Ishikawa (cell line): ENCODE results near the gene LONP1.

Experiments
- CEBPB ChIP-seq: IDR thresholded peaks from 2 replicates; pipeline ENCODE4 v1.6.1; 2012
- EGR1 ChIP-seq: IDR thresholded peaks from 2 replicates; pipeline ENCODE4 v1.6.1; 2012
- EP300 ChIP-seq: IDR thresholded peaks from 2 replicates; pipeline ENCODE4 v1.6.1; 2012; ENCODE audit warnings: borderline replicate concordance
- FOXM1 ChIP-seq: IDR thresholded peaks from 2 replicates; pipeline ENCODE4 v1.6.1; 2012; ENCODE audit warnings: low read depth, borderline replicate concordance
- MAX ChIP-seq: IDR thresholded peaks from 2 replicates; pipeline ENCODE4 v1.6.1; 2012
- RAD21 ChIP-seq: IDR thresholded peaks from 2 replicates; pipeline ENCODE4 v1.6.1; 2012; ENCODE audit warnings: low read depth
- TAF1 ChIP-seq: IDR thresholded peaks from 2 replicates; pipeline ENCODE4 v1.6.1; 2012; ENCODE audit warnings: low read depth, mild to moderate bottlenecking
- TCF12 ChIP-seq: IDR thresholded peaks from 2 replicates; pipeline ENCODE4 v1.6.1; 2012; ENCODE audit warnings: low read depth
- YY1 ChIP-seq: IDR thresholded peaks from 2 replicates; pipeline ENCODE4 v1.6.1; 2012; ENCODE audit warnings: low read depth
- ZBTB7A ChIP-seq: IDR thresholded peaks from 2 replicates; pipeline ENCODE4 v1.6.1; 2012; ENCODE audit warnings: low read depth
- TF ChIP-seq, protein P1 (sequence below): IDR thresholded peaks from 2 replicates; pipeline ENCODE4 v1.6.1; 2012; ENCODE audit warnings: low read depth, mild to moderate bottlenecking
- TF ChIP-seq, protein P2 (sequence below): IDR thresholded peaks from 2 replicates; pipeline ENCODE4 v1.6.1; 2012

Gene LONP1

DNA sequence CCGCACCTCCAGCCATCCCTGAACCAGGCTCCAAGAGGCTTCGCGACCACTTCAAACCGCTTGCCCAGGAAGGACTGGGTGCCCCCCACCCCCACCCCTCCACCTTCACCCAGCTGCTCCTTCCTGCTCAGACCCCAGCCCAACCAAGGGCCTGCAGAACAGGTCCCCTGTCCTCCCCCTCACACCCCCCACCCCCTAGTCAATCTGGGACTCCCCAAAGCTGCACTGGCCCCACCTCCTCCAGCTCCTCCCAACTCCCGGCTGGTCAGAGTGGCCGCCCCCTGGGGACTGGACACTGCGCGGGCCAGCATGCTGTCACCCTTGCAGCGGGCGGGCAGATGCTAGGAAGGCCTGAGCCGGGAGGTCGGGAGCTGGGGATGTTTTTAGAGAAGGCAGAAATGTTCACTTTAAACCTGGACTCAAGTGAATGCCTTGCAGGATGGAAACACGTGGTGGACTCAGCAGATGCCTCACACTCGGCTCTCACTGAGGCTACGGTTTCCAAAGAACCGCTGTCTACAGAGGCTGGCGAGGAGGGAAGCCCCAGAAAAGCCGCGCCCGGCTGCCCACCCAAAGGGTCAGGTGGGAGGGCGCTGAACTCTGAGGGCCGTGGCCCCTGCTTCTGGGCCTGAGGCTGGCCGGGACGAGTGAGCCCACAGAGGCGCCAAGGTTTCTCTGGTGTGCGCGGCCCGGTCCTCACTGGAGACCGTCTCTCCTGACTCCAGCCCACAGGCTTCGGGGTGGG, 21.9 kb downstream of the LONP1 start:
- TF ChIP-seq YY1 (no peak), MAX (no peak), RAD21 (no peak)

DNA sequence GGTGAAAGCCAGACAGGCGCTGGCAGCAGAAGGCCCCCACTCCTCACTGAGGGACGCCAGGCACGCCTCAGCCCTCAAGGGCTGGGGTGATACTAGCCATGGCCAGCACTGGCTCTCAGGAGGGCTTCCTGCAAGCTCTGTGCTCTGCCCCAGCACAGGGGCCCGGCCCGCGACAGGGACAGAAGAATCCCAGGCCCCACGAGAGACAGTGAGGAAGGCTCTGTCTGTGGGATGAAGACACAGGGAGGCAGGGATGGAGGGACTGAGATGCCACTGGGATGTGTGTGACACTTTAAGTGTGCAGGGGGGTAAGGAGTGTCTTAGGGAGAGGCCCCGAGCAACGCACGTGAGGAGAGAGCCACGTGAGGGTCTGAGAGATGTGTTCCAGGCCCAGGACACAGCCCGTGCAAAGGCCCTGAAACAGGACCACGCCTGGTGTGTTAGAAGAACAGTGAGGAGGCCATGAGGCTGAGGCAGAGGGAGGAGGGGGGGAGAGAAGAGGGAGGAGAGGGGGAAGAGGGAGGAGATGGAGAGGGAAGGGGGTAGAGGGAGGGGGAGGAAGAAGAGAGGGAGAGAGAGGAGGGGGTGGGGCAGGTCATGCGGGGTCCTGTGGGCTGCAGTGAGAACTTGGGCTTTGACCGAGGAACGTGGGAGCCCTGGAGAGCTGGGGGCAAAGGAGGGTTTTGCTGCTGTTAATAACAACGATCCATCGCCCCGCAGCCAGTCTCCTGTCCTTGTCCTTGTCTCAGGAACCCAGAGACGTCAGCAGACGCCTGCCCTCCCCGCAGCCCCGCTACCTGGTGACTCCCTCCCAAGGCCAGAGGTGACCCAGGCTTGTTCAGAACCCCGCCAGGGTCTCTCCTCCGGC, 22.7 kb downstream of the LONP1 start:
- TF ChIP-seq TCF12 (no peak), RAD21 (no peak), MAX (no peak), TAF1 (no peak), CEBPB (no peak), YY1 (no peak), ZBTB7A (no peak), FOXM1 (no peak)

- TF ChIP-seq EP300: no peak
- TF ChIP-seq FOXM1: no peak
These were observed 23.5 kb downstream of the LONP1 start for GRCh38 chr19:5696196-5697021.

DNA sequence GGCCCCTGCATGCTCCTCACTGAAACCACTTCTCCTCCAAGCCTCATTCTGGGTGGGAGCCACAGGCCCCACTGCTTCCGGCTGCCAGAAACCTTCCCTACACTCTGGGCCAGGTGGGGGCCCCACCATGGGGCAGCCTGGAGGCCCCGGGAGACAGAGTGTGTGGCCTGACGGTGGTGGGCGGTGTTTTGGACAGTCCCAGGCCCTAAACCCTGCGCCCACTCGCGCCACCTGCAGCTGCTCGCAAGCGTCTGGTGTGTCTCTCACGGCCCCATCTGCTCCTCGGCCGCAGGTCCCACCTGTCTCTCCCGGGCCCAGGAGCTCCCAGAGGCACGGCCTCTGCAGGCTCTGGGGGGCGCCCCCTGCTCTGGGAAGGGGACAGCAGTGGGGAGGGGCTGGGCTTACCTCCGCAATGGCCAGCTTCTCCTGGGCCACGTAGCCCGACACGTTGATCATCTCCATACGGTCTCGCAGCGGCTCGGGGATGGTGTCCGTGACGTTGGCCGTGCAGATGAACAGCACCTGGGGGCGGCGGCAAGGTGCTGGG, 24.2 kb downstream of the LONP1 start:
- TF ChIP-seq, protein P1, sequence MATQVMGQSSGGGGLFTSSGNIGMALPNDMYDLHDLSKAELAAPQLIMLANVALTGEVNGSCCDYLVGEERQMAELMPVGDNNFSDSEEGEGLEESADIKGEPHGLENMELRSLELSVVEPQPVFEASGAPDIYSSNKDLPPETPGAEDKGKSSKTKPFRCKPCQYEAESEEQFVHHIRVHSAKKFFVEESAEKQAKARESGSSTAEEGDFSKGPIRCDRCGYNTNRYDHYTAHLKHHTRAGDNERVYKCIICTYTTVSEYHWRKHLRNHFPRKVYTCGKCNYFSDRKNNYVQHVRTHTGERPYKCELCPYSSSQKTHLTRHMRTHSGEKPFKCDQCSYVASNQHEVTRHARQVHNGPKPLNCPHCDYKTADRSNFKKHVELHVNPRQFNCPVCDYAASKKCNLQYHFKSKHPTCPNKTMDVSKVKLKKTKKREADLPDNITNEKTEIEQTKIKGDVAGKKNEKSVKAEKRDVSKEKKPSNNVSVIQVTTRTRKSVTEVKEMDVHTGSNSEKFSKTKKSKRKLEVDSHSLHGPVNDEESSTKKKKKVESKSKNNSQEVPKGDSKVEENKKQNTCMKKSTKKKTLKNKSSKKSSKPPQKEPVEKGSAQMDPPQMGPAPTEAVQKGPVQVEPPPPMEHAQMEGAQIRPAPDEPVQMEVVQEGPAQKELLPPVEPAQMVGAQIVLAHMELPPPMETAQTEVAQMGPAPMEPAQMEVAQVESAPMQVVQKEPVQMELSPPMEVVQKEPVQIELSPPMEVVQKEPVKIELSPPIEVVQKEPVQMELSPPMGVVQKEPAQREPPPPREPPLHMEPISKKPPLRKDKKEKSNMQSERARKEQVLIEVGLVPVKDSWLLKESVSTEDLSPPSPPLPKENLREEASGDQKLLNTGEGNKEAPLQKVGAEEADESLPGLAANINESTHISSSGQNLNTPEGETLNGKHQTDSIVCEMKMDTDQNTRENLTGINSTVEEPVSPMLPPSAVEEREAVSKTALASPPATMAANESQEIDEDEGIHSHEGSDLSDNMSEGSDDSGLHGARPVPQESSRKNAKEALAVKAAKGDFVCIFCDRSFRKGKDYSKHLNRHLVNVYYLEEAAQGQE: no peak
- TF ChIP-seq, protein P2, sequence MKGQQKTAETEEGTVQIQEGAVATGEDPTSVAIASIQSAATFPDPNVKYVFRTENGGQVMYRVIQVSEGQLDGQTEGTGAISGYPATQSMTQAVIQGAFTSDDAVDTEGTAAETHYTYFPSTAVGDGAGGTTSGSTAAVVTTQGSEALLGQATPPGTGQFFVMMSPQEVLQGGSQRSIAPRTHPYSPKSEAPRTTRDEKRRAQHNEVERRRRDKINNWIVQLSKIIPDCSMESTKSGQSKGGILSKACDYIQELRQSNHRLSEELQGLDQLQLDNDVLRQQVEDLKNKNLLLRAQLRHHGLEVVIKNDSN: no peak
- TF ChIP-seq TCF12: no peak
- no peak for TF ChIP-seq MAX
- TF ChIP-seq TAF1: no peak
- TF ChIP-seq EGR1: no peak
- no peak for TF ChIP-seq EP300

- TF ChIP-seq ZBTB7A (0 out of 2 replicates have a peak, but pooled peaks have one; percentile 36), EGR1 (no peak), MAX (no peak)
These were observed 24.8 kb downstream of the LONP1 start for GRCh38 chr19:5694956-5695648.

DNA sequence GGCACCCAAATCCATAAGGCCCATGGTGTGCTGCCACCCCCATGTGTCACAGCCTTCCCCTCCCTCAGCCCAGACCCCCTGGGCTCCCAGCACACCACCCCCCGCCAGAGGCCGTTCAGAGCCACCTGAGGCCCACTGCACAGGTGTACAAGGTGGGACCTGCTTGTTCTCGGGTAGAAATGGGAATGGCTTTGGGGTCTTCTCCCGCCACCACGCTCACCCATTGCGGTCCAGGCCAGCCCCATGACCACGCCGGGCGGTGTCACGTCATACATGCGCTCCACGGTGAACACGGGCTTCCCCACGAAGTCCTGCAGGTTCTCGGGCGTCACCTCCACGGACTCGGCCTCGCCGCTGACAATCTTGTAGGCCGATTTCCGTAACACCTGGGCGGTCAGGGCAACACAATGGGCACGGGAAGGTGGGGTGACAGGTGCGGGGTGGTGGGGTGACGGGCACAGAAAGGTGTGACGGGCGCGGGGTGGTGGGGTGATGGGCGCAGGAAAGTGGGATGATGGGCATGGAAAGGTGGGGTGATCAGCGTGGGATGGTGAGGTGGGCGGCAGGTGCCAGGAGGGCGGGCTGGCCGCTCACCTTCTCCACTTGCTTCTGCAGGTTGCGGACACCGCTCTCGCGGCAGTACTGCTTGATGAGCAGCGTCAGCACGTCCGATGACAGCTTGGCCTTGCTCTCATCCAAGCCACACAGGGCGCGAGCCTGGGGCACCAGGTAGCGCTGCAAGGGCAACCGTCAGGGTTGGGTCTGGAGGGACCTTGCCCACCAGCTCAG, 25.6 kb downstream of the LONP1 start:
- TF ChIP-seq, protein P2: no peak
- TF ChIP-seq ZBTB7A: 0 out of 2 replicates have a peak, but pooled peaks have one; percentile 53
